Measurements from ENCODE around the gene CARD14.

CARD14 gene

DNA sequence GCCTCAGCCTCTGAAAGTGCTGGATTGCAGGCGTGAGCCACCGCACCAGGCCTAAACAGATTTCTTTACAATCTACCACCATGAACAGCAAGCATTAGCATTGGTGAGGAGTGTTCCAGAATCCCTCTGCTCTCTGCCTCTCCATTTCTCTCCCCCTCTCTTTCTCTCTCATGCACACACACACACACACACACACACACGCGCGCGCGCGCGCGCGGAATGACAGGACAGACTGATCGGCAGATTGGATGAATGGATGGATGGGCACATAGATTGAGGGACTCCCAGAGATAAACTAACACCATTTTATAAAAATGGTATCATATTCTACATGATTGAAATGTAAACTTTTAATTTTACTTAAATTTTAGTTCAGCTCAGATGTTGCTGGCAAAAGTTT is 3.3 kb downstream of the CARD14 start:
- no peak overlapping the region for H3K4me3 ChIP-seq (replicated peaks; ENCODE audit: low read depth, low read length)
- no peak for DNase-seq (ENCODE audit: extremely low read depth, low read depth)
- TF ChIP-seq, protein P1, sequence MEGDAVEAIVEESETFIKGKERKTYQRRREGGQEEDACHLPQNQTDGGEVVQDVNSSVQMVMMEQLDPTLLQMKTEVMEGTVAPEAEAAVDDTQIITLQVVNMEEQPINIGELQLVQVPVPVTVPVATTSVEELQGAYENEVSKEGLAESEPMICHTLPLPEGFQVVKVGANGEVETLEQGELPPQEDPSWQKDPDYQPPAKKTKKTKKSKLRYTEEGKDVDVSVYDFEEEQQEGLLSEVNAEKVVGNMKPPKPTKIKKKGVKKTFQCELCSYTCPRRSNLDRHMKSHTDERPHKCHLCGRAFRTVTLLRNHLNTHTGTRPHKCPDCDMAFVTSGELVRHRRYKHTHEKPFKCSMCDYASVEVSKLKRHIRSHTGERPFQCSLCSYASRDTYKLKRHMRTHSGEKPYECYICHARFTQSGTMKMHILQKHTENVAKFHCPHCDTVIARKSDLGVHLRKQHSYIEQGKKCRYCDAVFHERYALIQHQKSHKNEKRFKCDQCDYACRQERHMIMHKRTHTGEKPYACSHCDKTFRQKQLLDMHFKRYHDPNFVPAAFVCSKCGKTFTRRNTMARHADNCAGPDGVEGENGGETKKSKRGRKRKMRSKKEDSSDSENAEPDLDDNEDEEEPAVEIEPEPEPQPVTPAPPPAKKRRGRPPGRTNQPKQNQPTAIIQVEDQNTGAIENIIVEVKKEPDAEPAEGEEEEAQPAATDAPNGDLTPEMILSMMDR (IDR thresholded peaks at IDR 0.05; ENCODE audit: low read depth, low read length, missing control alignments): no peak

DNA sequence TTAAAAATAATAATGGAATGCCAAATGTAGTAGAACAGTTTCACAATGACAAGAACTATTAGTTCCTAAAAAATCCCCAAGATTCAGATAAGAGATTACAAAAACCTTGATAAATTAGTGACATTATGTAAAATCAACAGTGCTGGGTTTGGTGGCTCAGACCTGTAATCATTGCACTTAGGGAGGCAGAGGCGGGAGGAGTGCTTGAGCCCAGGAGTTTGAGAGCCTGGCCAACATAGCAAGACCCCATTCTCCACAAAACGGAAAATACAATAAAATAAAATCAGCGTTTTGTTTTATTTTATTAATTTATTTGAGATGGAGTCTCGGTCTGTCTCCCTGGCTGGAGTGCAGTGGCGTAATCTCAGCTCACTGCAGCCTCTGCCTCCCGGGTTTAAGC is 4.1 kb downstream of the CARD14 start:
- H3K4me3 ChIP-seq (replicated peaks; ENCODE audit: low read depth, low read length): no peak overlapping the region
- DNase-seq (ENCODE audit: extremely low read depth, low read depth): no peak
- TF ChIP-seq, protein P1 (IDR thresholded peaks at IDR 0.05; ENCODE audit: low read depth, low read length, missing control alignments): no peak

DNA sequence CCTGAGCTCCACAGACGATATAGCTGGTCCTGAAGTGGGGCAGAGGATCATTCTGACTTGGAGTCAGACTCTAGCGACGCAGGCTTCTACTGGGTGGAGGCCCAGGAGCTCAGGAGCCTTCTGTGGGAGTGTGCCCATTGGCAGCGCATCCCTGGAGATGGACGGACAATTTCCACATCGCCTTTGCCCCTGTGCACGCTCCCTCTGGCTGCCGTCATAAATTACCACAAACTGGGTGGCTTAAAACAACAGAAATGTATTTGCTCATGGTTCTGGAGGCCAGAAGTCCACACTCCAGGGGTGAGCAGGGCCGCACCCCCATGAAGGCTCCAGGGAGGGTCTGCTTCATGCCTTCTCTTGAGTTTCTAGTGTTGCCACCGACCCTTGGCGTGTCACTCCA is 6.9 kb downstream of the CARD14 start:
- TF ChIP-seq, protein P1 (IDR thresholded peaks at IDR 0.05; ENCODE audit: low read depth, low read length, missing control alignments): no peak
- DNase-seq (ENCODE audit: extremely low read depth, low read depth): no peak
- H3K4me3 ChIP-seq (replicated peaks; ENCODE audit: low read depth, low read length): no peak overlapping the region

DNA sequence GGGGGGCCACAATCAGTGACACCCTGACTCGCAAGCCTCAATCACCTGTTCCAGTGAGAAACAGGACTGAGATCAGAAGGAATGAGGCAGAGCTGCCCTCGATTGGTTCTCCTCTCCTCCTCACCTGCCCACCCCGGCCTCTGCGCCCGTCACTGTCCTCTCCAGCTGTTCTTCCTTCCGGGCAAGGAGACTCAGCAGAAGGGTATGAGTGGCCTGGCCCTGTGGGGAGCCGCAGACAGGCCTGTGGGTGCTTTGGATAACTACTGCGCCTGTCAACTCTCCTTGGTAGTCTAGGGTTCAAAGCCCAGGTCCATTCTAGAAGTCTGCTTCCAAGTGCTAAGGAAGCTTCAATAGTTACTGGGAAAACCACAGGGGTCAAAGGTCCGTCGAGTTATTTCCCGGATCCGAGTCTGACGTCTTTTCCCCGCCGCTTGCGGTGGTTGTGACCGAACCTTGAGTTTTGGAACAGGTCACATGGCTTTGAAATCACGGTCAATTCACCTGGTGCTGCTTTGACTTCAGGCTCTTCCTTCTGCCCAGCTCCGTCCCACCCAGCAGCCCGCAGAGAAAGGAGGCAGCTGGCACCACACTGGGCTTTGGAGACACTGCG is 8.3 kb downstream of the CARD14 start:
- no peak for DNase-seq (ENCODE audit: extremely low read depth, low read depth)
- H3K4me3 ChIP-seq (replicated peaks; ENCODE audit: low read depth, low read length): no peak overlapping the region
- TF ChIP-seq, protein P1 (IDR thresholded peaks at IDR 0.05; ENCODE audit: low read depth, low read length, missing control alignments): no peak

DNA sequence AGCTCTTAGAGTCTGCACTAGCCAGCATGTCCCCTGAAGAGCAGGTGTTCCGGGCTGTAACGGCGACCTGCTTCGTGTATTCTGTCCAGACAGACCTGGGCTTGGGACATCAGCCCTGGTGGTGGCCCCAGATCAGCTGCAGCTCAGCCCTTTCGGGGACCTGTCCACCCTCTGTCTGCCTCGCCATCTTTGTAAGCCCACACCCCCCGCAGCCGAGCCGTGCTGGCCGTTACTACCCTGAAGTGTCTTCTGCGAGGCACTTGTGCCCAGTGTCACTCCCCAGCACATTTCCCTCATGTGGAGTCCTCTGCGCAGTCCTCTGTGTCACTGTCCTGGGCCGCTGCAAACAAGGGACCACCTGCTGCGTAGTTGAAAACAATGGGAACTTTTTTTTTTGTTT is 10.4 kb downstream of the CARD14 start:
- TF ChIP-seq, protein P1 (IDR thresholded peaks at IDR 0.05; ENCODE audit: low read depth, low read length, missing control alignments): no peak
- DNase-seq (ENCODE audit: extremely low read depth, low read depth): no peak
- H3K4me3 ChIP-seq (replicated peaks; ENCODE audit: low read depth, low read length): no peak overlapping the region

DNA sequence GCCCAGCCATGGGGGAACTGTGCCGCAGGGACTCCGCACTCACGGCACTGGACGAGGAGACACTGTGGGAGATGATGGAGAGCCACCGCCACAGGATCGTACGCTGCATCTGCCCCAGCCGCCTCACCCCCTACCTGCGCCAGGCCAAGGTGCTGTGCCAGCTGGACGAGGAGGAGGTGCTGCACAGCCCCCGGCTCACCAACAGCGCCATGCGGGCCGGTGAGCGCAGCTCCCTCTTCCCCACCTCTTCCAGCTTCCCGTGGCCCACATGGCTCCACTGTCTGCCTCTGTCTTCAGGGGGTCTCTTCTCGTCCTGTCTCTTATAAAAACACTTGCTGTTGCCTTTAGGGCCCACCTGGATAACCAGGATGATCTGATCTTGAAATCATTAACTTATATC is 11.6 kb downstream of the CARD14 start:
- no peak for DNase-seq (ENCODE audit: extremely low read depth, low read depth)
- TF ChIP-seq, protein P1 (IDR thresholded peaks at IDR 0.05; ENCODE audit: low read depth, low read length, missing control alignments): no peak
- H3K4me3 ChIP-seq (replicated peaks; ENCODE audit: low read depth, low read length): no peak overlapping the region
